Stimulated activated effector memory CD8-positive, alpha-beta T cell treated with anti-CD3 and anti-CD28 coated beads, Interleukin-12 subunit alpha, Interleukin-12 subunit beta, amount 100 ng/mL, for 72 hours (primary cell): ENCODE measurements around the gene ENHO.
A peak's percentile ranks its signal among the peaks of the same experiment; 100 is the strongest.

ENCODE experiments used
- ATAC-seq: fragments of 150-1000 bp; cut with Tn5 transposase; 2 replicates; pipeline ENCODE4 v1.10.0; 2021
- DNase-seq, 2 donors: peaks; one replicate each; pipeline ENCODE4 v3.0.0; 2021 to 2022; ENCODE audit warnings: low spot score in 2 of 2
- H3K27ac Mint-ChIP-seq: one replicate; pipeline ENCODE4 v1.8.0; 2022; ENCODE audit warnings: mild to moderate bottlenecking, mixed read lengths
- H3K36me3 Mint-ChIP-seq: one replicate; pipeline ENCODE4 v1.8.0; 2022; ENCODE audit warnings: mild to moderate bottlenecking, mixed read lengths
- H3K4me1 Mint-ChIP-seq: one replicate; pipeline ENCODE4 v1.8.0; 2022; ENCODE audit warnings: mixed read lengths
- H3K4me3 Mint-ChIP-seq: one replicate; pipeline ENCODE4 v1.8.0; 2022; ENCODE audit warnings: mild to moderate bottlenecking, mixed read lengths
- H3K9me3 Mint-ChIP-seq: one replicate; pipeline ENCODE4 v1.8.0; 2022; ENCODE audit warnings: mixed read lengths

The ENHO gene

GRCh38 chr9:34522971-34523797 lies at the start of gene ENHO:
Gene ENHO (minus strand): TSS chr9:34522990. CDS start chr9:34521695, 1,295 bp downstream.
- Mint-ChIP-seq H3K36me3 (no peaks in the 10 kb centered on the region), H3K27ac (peak within 1 kb of the TSS; percentile 27), H3K9me3 (no peaks in the 10 kb centered on the region), H3K4me3 (peak within 1 kb of the TSS; percentile 66), H3K4me1 (peaks cover 14% of the 10 kb centered on the region)
- ATAC-seq (peak; percentile 93), DNase-seq (peak; percentile 97 to 98)

- H3K36me3 Mint-ChIP-seq, result no peaks in the 10 kb centered on the region
- no peak overlapping the region for H3K4me3 Mint-ChIP-seq
- no peak overlapping the region for H3K27ac Mint-ChIP-seq
- ATAC-seq (no peak), DNase-seq (no peak)
- peaks cover 13% of the 10 kb centered on the region for H3K4me1 Mint-ChIP-seq
- H3K9me3 Mint-ChIP-seq, result no peaks in the 10 kb centered on the region
Measured at GRCh38 chr9:34572092-34572491, 49.3 kb upstream of the ENHO start.

- Mint-ChIP-seq H3K9me3 (no peaks in the 10 kb centered on the region), H3K36me3 (no peaks in the 10 kb centered on the region), H3K4me1 (peaks cover 8% of the 10 kb centered on the region), H3K4me3 (no peak overlapping the region), H3K27ac (no peak overlapping the region)
- ATAC-seq (no peak), DNase-seq (no peak)
Measured at GRCh38 chr9:34571481-34571810, 48.7 kb upstream of the ENHO start.

- ATAC-seq (no peak), DNase-seq (no peak)
- H3K9me3 Mint-ChIP-seq, result no peaks in the 10 kb centered on the region
- no peaks in the 10 kb centered on the region for H3K36me3 Mint-ChIP-seq
- H3K4me1 Mint-ChIP-seq, result peaks cover 3% of the 10 kb centered on the region
- H3K4me3 Mint-ChIP-seq, result no peak overlapping the region
- no peak overlapping the region for H3K27ac Mint-ChIP-seq
Measured at GRCh38 chr9:34570809-34571480, 48.2 kb upstream of the ENHO start.

- H3K4me3 Mint-ChIP-seq, result no peak overlapping the region
- H3K9me3 Mint-ChIP-seq, result no peaks in the 10 kb centered on the region
- DNase-seq (no peak), ATAC-seq (no peak)
- H3K36me3 Mint-ChIP-seq, result no peaks in the 10 kb centered on the region
- H3K27ac Mint-ChIP-seq, result no peak overlapping the region
- no peaks in the 10 kb centered on the region for H3K4me1 Mint-ChIP-seq
Measured at GRCh38 chr9:34570376-34570775, 47.6 kb upstream of the ENHO start.

- no peaks in the 10 kb centered on the region for H3K9me3 Mint-ChIP-seq
- H3K4me1 Mint-ChIP-seq, result no peaks in the 10 kb centered on the region
- H3K27ac Mint-ChIP-seq, result no peak overlapping the region
- no peak overlapping the region for H3K4me3 Mint-ChIP-seq
- no peaks in the 10 kb centered on the region for H3K36me3 Mint-ChIP-seq
- ATAC-seq, result no peak
- no peak for DNase-seq
Measured at GRCh38 chr9:34568774-34569173, 46.0 kb upstream of the ENHO start.

- no peaks in the 10 kb centered on the region for H3K9me3 Mint-ChIP-seq
- no peak for DNase-seq
- H3K27ac Mint-ChIP-seq, result no peak overlapping the region
- H3K4me3 Mint-ChIP-seq, result no peak overlapping the region
- H3K36me3 Mint-ChIP-seq, result no peaks in the 10 kb centered on the region
- no peaks in the 10 kb centered on the region for H3K4me1 Mint-ChIP-seq
- no peak for ATAC-seq
Measured at GRCh38 chr9:34568133-34568532, 45.3 kb upstream of the ENHO start.

- ATAC-seq (no peak), DNase-seq (no peak)
- H3K27ac Mint-ChIP-seq, result no peak overlapping the region
- no peaks in the 10 kb centered on the region for H3K9me3 Mint-ChIP-seq
- H3K4me1 Mint-ChIP-seq, result no peaks in the 10 kb centered on the region
- no peak overlapping the region for H3K4me3 Mint-ChIP-seq
- no peaks in the 10 kb centered on the region for H3K36me3 Mint-ChIP-seq
Measured at GRCh38 chr9:34566972-34567371, 44.2 kb upstream of the ENHO start.

GRCh38 chr9:34566322-34566721 lies 43.5 kb upstream of the ENHO start:
- H3K27ac Mint-ChIP-seq, result no peak overlapping the region
- H3K36me3 Mint-ChIP-seq, result no peaks in the 10 kb centered on the region
- no peak for ATAC-seq
- H3K4me1 Mint-ChIP-seq, result no peaks in the 10 kb centered on the region
- H3K4me3 Mint-ChIP-seq, result no peak overlapping the region
- no peaks in the 10 kb centered on the region for H3K9me3 Mint-ChIP-seq
- no peak for DNase-seq

- no peak overlapping the region for H3K4me3 Mint-ChIP-seq
- ATAC-seq, result no peak
- H3K9me3 Mint-ChIP-seq, result no peaks in the 10 kb centered on the region
Measured at GRCh38 chr9:34565856-34566255, 43.1 kb upstream of the ENHO start.

GRCh38 chr9:34564617-34565016 lies 41.8 kb upstream of the ENHO start:
- no peak overlapping the region for H3K4me3 Mint-ChIP-seq
- H3K27ac Mint-ChIP-seq, result no peak overlapping the region
- DNase-seq, result no peak
- no peaks in the 10 kb centered on the region for H3K9me3 Mint-ChIP-seq
- no peaks in the 10 kb centered on the region for H3K36me3 Mint-ChIP-seq
- H3K4me1 Mint-ChIP-seq, result no peaks in the 10 kb centered on the region
- no peak for ATAC-seq

More at GRCh38 chr9:34565856-34566255, 43.1 kb upstream of the ENHO start:
- H3K36me3 Mint-ChIP-seq, result no peaks in the 10 kb centered on the region
- H3K27ac Mint-ChIP-seq, result no peak overlapping the region
- no peak for DNase-seq
- H3K4me1 Mint-ChIP-seq, result no peaks in the 10 kb centered on the region

- DNase-seq, result no peak
- H3K4me1 Mint-ChIP-seq, result no peaks in the 10 kb centered on the region
- H3K9me3 Mint-ChIP-seq, result no peaks in the 10 kb centered on the region
- H3K36me3 Mint-ChIP-seq, result no peaks in the 10 kb centered on the region
- no peak overlapping the region for H3K4me3 Mint-ChIP-seq
- ATAC-seq, result no peak
- H3K27ac Mint-ChIP-seq, result no peak overlapping the region
Measured at GRCh38 chr9:34563262-34563661, 40.5 kb upstream of the ENHO start.

GRCh38 chr9:34562135-34562745 lies 39.5 kb upstream of the ENHO start:
- DNase-seq, result peak in 1 of 2 donors; percentile 69
- ATAC-seq, result no peak
- Mint-ChIP-seq H3K36me3 (no peaks in the 10 kb centered on the region), H3K27ac (no peak overlapping the region), H3K4me1 (no peaks in the 10 kb centered on the region), H3K9me3 (no peaks in the 10 kb centered on the region), H3K4me3 (no peak overlapping the region)

- DNase-seq (no peak), ATAC-seq (no peak)
- Mint-ChIP-seq H3K9me3 (no peaks in the 10 kb centered on the region), H3K27ac (no peak overlapping the region), H3K36me3 (no peaks in the 10 kb centered on the region), H3K4me3 (no peak overlapping the region), H3K4me1 (no peaks in the 10 kb centered on the region)
Measured at GRCh38 chr9:34560599-34561214, 37.9 kb upstream of the ENHO start.

- Mint-ChIP-seq H3K27ac (no peak overlapping the region), H3K4me1 (no peaks in the 10 kb centered on the region), H3K36me3 (no peaks in the 10 kb centered on the region), H3K9me3 (no peaks in the 10 kb centered on the region), H3K4me3 (no peak overlapping the region)
- peak; percentile 39 for ATAC-seq
- DNase-seq, result no peak
Measured at GRCh38 chr9:34559624-34560455, 37.0 kb upstream of the ENHO start.
